PC-3 (cell line): ENCODE results near the gene TENM4. TPM values are rescaled to one million over a fixed set of nuclear protein-coding genes. Genes with fewer than 3 reads are reported as not detected.

Experiments used
- ATAC-seq: fragments of 200-7000 bp; cut with Tn5 transposase; 2 replicates; pipeline ENCODE4 v1.9.1; 2020; ENCODE audit warnings: mild to moderate bottlenecking, moderate library complexity
- BruUV-seq: library from RNA; stranded (reverse); fragments of 400-500 nt; replicated peaks from 2 replicates; lab custom pipeline; 2021; lab: Mats Ljungman, UMichigan
- CTCF ChIA-PET: fragments of 300-600 bp; sonication (Branson Sonifier 250); formaldehyde crosslinking; loops from one replicate; lab custom pipeline; 2022; ENCODE audit warnings: antibody characterized with exemption; lab: Charles Lee
- POLR2A ChIA-PET: fragments of 300-600 bp; sonication (Branson Sonifier 250); formaldehyde crosslinking; loops from one replicate; lab custom pipeline; 2022; ENCODE audit warnings: antibody characterized with exemption; ENCODE audit not compliant: unreplicated experiment; lab: Charles Lee
- DNase-seq: peaks from one replicate; pipeline ENCODE4 v3.0.0-alpha.2; 2015
- H2AFZ ChIP-seq: fragments of 300-600 bp; sonication (generic); 2 replicates; pipeline ENCODE4 v1.6.0; 2016; ENCODE audit warnings: antibody characterized with exemption, low read length
- H3F3A ChIP-seq: fragments of 300-600 bp; sonication (generic); one replicate; pipeline ENCODE4 v1.6.0; 2017; ENCODE audit warnings: antibody characterized with exemption, low read length, control low read depth, mild to moderate bottlenecking; ENCODE audit not compliant: unreplicated experiment
- H3K27ac ChIP-seq: fragments of 300-600 bp; sonication (generic); 2 replicates; pipeline ENCODE4 v1.5.1; 2016; ENCODE audit warnings: mild to moderate bottlenecking, low read length
- H3K27me3 ChIP-seq: fragments of 300-600 bp; sonication (generic); 2 replicates; pipeline ENCODE4 v1.6.1; 2016; ENCODE audit warnings: low read length, mixed read lengths
- H3K36me3 ChIP-seq: fragments of 300-600 bp; sonication (generic); 2 replicates; pipeline ENCODE4 v1.6.1; 2016; ENCODE audit warnings: low read depth, mixed run types, low read length, mixed read lengths
- H3K4me1 ChIP-seq: fragments of 300-600 bp; sonication (generic); 2 replicates; pipeline ENCODE4 v1.5.1; 2016; ENCODE audit warnings: low read length; ENCODE audit not compliant: insufficient read depth
- H3K4me2 ChIP-seq: fragments of 300-600 bp; sonication (generic); 2 replicates; pipeline ENCODE4 v1.6.0; 2016; ENCODE audit warnings: low read length
- H3K4me3 ChIP-seq: fragments of 300-600 bp; sonication (generic); 2 replicates; pipeline ENCODE4 v1.5.1; 2016; ENCODE audit warnings: mild to moderate bottlenecking, low read length, mixed read lengths
- H3K79me2 ChIP-seq: fragments of 300-600 bp; sonication (generic); 2 replicates; pipeline ENCODE4 v1.6.1; 2017; ENCODE audit warnings: low read length, mixed read lengths
- H3K9ac ChIP-seq: fragments of 300-600 bp; sonication (generic); 2 replicates; pipeline ENCODE4 v1.6.0; 2016; ENCODE audit warnings: mild to moderate bottlenecking, low read length
- H3K9me2 ChIP-seq: fragments of 300-600 bp; sonication (generic); replicated peaks from 2 replicates; pipeline ENCODE4 v1.6.1; 2016; ENCODE audit warnings: mixed run types, low read length, mixed read lengths
- H3K9me3 ChIP-seq: fragments of 300-600 bp; sonication (generic); 2 replicates; pipeline ENCODE4 v1.6.1; 2016; ENCODE audit warnings: low read length, mixed read lengths
- H4K20me1 ChIP-seq: fragments of 300-600 bp; sonication (generic); 2 replicates; pipeline ENCODE4 v1.6.1; 2016; ENCODE audit warnings: low read length, mixed read lengths
- EZH2 ChIP-seq: fragments of 300-600 bp; sonication (generic); IDR thresholded peaks from one replicate; pipeline ENCODE4 v1.6.1; 2017; ENCODE audit warnings: antibody characterized with exemption, mild to moderate bottlenecking, low read length; ENCODE audit not compliant: unreplicated experiment
- EZH2phosphoT487 ChIP-seq: fragments of 300-600 bp; sonication (generic); IDR thresholded peaks from 2 replicates; pipeline ENCODE4 v1.6.1; 2018; ENCODE audit warnings: mild to moderate bottlenecking, antibody characterized with exemption, low read length, borderline replicate concordance
- intact Hi-C: fragments of 100-400 bp; cut with micrococcal nuclease; formaldehyde crosslinking; loops from 2 replicates; pipeline ENCODE4 v1.9.0; 2023
- total RNA-seq: library from RNA; depleted of rRNA; stranded (reverse); fragments of >200 nt; gene quantifications from 2 replicates; pipeline ENCODE4 v1.2.3, GENCODE V29; 2014
- TF ChIP-seq, protein P1 (sequence below): fragments of 300-600 bp; sonication (generic); conservative IDR thresholded peaks from 2 replicates; pipeline ENCODE4 v1.5.1; 2017; ENCODE audit warnings: antibody characterized with exemption, low read depth, mild to moderate bottlenecking, low read length

TENM4 gene
- total RNA-seq, 1 experiment from 2014 or later, result 19.7 TPM

- intact Hi-C loops, result no loop called here
- no peak overlapping the region for H2AFZ ChIP-seq
- POLR2A ChIA-PET, result no interaction called here
- no peaks in the 10 kb centered on the region for H4K20me1 ChIP-seq
- no peaks in the 10 kb centered on the region for H3K79me2 ChIP-seq
- no peak overlapping the region for H3K4me3 ChIP-seq
- H3K27me3 ChIP-seq, result peaks cover 37% of the 10 kb centered on the region
- no peak for DNase-seq
- no peak overlapping the region for H3K27ac ChIP-seq
- H3K9ac ChIP-seq, result no peak overlapping the region
- no peaks in the 10 kb centered on the region for H3K9me3 ChIP-seq
- no peak overlapping the region for H3K4me2 ChIP-seq
- no peaks in the 10 kb centered on the region for H3F3A ChIP-seq
- TF ChIP-seq EZH2phosphoT487, result no peak
- TF ChIP-seq, protein P1, sequence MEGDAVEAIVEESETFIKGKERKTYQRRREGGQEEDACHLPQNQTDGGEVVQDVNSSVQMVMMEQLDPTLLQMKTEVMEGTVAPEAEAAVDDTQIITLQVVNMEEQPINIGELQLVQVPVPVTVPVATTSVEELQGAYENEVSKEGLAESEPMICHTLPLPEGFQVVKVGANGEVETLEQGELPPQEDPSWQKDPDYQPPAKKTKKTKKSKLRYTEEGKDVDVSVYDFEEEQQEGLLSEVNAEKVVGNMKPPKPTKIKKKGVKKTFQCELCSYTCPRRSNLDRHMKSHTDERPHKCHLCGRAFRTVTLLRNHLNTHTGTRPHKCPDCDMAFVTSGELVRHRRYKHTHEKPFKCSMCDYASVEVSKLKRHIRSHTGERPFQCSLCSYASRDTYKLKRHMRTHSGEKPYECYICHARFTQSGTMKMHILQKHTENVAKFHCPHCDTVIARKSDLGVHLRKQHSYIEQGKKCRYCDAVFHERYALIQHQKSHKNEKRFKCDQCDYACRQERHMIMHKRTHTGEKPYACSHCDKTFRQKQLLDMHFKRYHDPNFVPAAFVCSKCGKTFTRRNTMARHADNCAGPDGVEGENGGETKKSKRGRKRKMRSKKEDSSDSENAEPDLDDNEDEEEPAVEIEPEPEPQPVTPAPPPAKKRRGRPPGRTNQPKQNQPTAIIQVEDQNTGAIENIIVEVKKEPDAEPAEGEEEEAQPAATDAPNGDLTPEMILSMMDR, result no peak
- TF ChIP-seq EZH2, result no peak
- H3K4me1 ChIP-seq, result no peaks in the 10 kb centered on the region
- no peak for ATAC-seq
- H3K36me3 ChIP-seq, result no peaks in the 10 kb centered on the region
- BruUV-seq, result no TSS peak
- H3K9me2 ChIP-seq, result no peaks in the 10 kb centered on the region
- CTCF ChIA-PET, result no interaction called here
Measured at GRCh38 chr11:79336797-79337517, 103.9 kb downstream of the TENM4 start.

DNA sequence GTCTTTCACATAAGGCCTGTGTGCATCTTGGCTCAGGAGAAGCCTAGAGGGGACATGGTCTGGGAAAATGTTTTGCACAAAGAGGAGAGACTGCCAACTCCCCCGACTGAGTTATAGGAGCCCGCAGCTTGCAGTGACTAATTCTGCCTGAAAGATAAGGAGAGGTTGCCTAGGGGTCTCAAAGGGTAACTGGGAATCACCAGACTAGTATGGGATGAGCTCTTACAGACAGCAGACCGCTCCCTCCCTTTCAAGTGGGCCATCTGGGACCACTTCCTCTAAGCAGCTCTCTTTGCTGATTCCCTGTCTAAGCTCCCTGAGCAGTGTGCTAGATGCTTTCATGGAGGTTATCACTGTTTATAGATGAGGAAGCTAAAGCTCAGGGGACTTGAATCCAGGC is 105.1 kb downstream of the TENM4 start:
- intact Hi-C loops, result no loop called here
- H3K4me2 ChIP-seq, result no peak overlapping the region
- no TSS peak for BruUV-seq

DNA sequence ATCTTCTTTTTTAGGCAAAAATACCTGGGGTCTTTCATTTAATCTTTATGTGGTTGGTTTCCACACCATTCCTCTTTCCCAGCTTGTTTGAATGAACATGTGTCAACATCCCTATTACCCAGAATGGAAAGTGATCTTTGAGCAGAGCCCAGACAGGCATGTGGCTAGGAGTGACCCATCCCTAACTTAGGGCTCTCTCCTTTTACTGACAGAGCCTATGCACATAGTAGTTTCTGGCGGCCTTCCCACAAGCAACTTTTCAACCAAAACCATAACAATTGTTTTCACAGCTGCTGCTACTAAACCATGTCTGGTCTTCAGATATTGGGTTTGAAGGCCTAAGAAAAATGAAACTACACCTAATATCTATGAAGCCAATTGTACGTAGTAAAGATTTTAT is 107.5 kb downstream of the TENM4 start:
- Histone ChIP-seq H3F3A (no peaks in the 10 kb centered on the region), H3K4me1 (no peaks in the 10 kb centered on the region), H2AFZ (no peak overlapping the region), H3K9me2 (no peaks in the 10 kb centered on the region), H3K79me2 (no peaks in the 10 kb centered on the region), H4K20me1 (no peaks in the 10 kb centered on the region), H3K36me3 (no peaks in the 10 kb centered on the region), H3K27ac (no peak overlapping the region), H3K27me3 (peaks cover 57% of the 10 kb centered on the region), H3K4me2 (no peak overlapping the region), H3K9me3 (no peaks in the 10 kb centered on the region), H3K4me3 (no peak overlapping the region), H3K9ac (no peak overlapping the region)
- ChIA-PET POLR2A (no interaction called here), CTCF (no interaction called here)
- no peak for TF ChIP-seq EZH2phosphoT487
- TF ChIP-seq EZH2, result no peak
- TF ChIP-seq, protein P1, result no peak
- BruUV-seq, result no TSS peak
- no peak for DNase-seq
- intact Hi-C loops, result no loop called here
- ATAC-seq, result no peak

More for the DNA sequence above, 105.1 kb downstream of the TENM4 start:
- H3K9me2 ChIP-seq, result no peaks in the 10 kb centered on the region
- H4K20me1 ChIP-seq, result no peaks in the 10 kb centered on the region
- no peak overlapping the region for H2AFZ ChIP-seq
- no peaks in the 10 kb centered on the region for H3K79me2 ChIP-seq
- H3K27me3 ChIP-seq, result peaks cover 47% of the 10 kb centered on the region
- H3K9ac ChIP-seq, result no peak overlapping the region
- ChIA-PET POLR2A (no interaction called here), CTCF (no interaction called here)
- ATAC-seq (no peak), DNase-seq (no peak)
- no peaks in the 10 kb centered on the region for H3K9me3 ChIP-seq
- TF ChIP-seq, protein P1, result no peak
- TF ChIP-seq EZH2, result no peak
- TF ChIP-seq EZH2phosphoT487, result no peak
- no peaks in the 10 kb centered on the region for H3K4me1 ChIP-seq
- no peaks in the 10 kb centered on the region for H3K36me3 ChIP-seq
- H3K27ac ChIP-seq, result no peak overlapping the region
- no peaks in the 10 kb centered on the region for H3F3A ChIP-seq
- H3K4me3 ChIP-seq, result no peak overlapping the region
